HG03575 (cell line): ENCODE results near the gene SIGLEC7.
"Not testable (repeated sequence)": the region's sequence is repeated elsewhere in the genome, so short reads cannot be mapped to it uniquely, and the experiment has no call there.

ENCODE experiments used
- ATAC-seq: cut with Tn5 transposase; IDR thresholded peaks from one replicate; pipeline ENCODE4 v1.9.1; 2021; ENCODE audit not compliant: unreplicated experiment, insufficient number of reproducible peaks, low FRiP score; ENCODE audit errors: extremely low read depth

SIGLEC7 gene

DNA sequence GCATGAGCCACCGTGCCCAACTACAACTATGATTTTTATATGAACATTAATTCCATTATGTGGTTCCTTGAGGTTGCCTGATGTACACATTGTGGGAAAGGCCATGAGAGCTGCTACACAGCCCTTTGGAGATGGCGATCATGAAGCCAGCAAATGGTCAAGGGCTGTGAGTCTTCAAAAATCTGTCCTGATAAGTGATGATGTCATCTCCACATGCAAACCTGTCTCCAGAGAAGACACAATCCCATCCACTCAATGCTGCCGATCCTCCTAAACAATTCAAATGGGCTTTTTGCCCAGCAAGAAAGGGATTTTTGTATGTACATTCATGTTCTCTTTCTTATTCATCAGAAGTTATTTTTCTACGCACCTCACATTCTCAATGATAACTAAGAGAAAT, 17.6 kb downstream of the SIGLEC7 start:
- ATAC-seq = no peak

GRCh38 chr19:51161266-51161665, 19.2 kb downstream of the SIGLEC7 start:
- ATAC-seq = no peak

GRCh38 chr19:51161867-51162496, 19.9 kb downstream of the SIGLEC7 start:
- ATAC-seq = no peak

DNA sequence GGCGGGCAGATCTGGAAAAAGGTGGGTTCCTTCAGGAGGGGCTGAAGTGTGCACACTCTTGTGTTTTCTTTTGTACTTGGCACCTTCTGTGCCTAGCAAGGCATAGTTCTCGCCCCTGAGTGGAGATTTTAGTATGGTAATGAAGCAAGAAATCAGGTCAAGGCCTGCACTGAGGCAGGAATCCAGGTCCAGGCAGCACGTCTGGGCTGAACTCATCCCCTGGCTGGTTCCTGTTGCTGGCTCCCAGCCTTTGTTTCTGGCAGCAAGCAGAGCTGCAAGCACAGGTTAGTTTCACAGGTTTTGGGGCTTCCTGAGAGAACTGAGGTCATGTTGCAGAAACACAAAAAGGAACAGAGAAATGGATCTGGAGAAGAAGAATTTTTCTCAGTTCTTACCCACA, 21.2 kb downstream of the SIGLEC7 start:
- no peak for ATAC-seq

DNA sequence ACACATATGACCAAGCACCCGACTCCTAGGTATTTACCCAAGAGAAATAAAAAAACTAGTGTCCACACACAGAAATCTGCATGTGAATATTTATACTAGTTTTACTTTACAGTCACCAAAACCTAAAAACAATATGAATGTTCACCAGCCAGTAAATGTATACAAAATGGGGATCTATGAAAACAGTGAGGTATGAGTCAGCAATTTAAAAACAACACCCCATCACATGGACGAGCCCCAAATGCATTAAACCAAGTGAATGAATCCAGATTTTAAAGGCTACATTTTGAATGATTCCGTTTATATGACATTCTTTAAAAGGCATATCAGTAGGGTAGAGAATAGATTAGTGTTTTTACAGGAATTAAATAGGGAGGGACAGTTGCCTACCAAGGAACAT, 22.1 kb downstream of the SIGLEC7 start:
- no peak for ATAC-seq

GRCh38 chr19:51166846-51167490, 24.9 kb downstream of the SIGLEC7 start:
- ATAC-seq = no peak

DNA sequence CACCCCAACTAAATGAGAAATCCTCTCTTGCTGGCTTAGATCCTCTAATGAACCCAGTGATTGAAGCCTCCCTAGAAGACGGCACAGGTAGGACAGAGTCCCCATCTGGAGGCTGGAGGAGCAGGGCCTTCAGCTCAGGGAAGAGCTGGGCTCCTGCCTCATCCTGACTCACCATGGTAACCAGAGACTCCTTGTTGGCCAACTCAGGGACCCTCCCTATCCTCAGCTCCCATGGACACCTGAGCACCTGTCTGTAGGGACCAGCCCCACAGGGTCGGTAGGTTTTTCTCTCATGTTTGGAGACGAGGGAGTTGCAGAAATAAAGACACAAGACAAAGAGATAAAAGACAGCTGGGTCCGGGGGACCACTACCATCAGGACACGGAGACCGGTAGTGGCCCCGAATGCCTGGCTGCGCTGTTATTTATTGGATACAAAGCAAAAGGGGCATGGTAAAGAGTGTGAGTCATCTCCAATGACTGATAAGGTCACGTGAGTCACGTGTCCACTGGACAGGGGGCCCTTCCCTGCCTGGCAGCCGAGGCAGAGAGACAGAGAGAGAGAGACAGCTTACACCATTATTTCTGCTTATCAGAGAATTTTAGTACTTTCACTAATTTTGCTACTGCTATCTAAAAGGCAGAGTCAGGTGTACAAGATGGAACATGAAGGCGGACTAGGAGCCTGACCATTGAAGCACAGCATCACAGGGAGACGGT, 26.6 kb downstream of the SIGLEC7 start:
- ATAC-seq = no peak

DNA sequence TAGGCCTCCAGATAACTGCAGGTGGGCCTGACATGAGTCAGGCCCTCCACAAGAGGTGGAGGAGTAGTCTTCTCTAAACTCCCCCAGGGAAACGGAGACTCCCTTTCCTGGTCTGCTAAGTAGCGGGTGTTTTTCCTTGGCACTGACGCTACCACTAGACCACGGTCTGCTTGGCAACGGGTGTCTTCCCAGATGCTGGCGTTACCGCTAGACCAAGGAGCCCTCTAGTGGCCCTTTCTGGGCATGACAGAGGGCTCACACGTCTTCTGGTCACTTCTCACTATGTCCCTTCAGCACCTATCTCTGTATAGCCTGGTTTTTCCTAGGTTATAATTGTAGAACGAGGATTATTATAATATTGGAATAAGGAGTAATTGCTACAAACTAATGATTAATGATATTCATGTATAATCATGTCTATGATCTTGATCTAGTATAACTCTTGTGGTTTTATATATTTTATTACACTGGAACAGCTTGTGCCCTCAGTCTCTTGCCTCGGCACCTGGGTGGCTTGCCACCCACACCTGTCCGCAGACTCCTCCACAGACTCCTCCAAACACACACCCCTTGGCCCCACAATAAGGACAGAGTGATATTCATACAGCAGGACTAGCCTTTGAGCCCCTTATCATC, 27.3 kb downstream of the SIGLEC7 start:
- not testable (repeated sequence) for ATAC-seq

GRCh38 chr19:51172223-51172622, 30.1 kb downstream of the SIGLEC7 start:
- ATAC-seq = no peak

DNA sequence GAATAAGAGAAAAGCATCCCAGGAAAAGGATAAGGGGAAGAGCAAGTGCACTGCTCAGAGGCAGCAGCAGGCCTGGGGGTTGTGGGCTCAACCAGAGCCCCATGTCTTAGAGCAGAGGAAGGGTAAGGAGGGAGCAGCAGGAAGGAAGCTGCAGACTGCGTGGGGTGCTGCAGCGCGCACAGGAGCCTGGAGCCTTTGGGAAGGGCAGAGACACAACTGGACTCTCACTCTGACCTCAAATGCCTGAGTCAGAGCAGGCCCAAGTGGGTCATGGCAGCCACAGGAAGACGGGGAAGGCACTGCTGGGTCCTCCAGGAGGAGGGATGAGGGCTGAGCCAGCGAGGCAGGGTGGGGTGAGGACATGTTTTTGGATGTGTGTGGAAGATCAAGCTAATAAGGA, 31.6 kb downstream of the SIGLEC7 start:
- ATAC-seq = no peak

DNA sequence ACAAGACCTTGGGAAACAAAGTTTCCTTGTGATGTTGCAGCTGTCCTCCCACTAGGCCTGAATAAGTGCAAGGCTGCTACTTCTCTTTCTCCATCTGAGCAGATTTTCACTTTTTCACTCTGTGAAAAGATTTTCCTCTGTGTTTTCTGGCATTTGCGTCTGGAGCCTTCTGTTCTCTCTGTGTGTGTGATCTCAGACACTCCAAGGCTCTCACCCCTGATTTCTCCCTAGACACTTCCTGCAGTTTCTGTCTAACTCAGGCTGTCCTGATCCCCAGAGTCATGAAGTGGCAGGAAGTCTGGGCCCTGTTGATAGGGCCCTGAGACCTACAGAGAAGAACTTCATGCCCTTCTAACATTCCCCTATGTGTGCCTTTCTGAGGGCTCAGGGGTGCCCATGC, 37.2 kb downstream of the SIGLEC7 start:
- no peak for ATAC-seq

- no peak for ATAC-seq
Measured at GRCh38 chr19:51181377-51181912, 39.3 kb downstream of the SIGLEC7 start.

DNA sequence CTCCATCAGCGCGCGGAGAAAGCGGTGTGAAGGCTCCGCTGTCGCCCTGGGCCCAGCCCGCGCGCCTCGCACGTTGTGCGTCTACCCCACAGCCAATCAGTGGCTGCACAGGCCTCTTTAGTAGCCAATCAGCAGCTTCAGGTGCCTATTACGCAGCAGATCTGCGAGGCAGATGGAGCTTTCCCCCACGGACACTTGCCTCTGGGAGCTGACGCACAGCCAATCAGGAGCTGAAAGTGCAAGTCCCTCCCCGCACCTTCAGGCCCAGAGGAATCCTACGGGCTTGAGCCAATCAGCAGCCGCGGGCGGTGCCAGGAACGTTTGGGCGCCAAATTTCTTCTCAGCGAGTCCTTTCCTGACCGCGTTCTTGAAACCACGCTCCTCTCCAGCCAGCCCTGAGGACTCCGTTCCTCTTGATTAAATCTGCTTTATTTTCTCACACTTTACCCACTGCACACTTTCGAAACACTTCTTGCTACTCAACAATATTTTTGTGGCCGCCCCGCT, 39.9 kb downstream of the SIGLEC7 start:
- no peak for ATAC-seq

DNA sequence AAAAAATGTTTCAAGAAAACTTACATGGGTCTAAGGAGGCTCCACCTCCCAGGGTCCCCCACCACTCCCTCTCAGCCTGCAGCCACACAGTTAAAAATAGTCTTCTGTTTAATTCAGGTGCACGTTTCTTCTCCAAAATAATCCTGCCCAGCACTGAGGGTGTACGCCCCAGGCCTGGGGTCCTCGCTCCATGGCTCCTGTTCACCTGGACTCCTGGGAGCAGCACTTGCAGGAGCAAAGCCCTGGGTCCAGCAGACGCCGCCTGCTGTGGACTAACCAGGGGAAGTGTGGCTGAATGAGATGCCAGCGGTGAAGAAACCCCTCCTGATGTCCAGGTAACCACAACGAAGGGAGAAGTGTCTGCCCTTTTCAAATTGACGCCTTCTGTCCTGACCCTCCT, 41.5 kb downstream of the SIGLEC7 start:
- ATAC-seq = no peak

GRCh38 chr19:51185069-51185867, 43.2 kb downstream of the SIGLEC7 start:
- no peak for ATAC-seq

GRCh38 chr19:51185868-51186215, 43.7 kb downstream of the SIGLEC7 start:
- ATAC-seq = no peak

DNA sequence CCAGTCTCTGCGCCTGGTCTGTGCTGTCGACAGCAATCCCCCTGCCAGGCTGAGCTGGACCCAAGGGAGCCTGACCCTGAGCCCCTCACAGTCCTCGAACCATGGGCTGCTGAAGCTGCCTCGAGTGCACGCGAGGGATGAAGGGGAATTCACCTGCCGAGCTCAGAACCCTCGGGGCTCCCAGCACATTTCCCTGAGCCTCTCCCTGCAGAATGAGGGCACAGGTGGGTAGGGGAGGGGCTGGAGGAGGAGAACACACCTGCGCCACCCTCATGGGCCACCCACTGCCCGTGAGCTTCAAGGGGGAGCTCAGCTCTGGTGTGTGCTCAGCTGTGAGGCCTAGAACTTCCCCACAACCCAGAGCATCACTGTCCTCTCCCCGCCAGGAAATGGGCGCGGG, 44.2 kb downstream of the SIGLEC7 start:
- ATAC-seq = no peak

GRCh38 chr19:51187395-51188226, 45.5 kb downstream of the SIGLEC7 start:
- ATAC-seq = no peak
